GM21381 (cell line): Measurements from ENCODE around the gene RIN3.

ENCODE experiments used
- ATAC-seq: cut with Tn5 transposase; IDR thresholded peaks from one replicate; pipeline ENCODE4 v1.9.1; 2021; ENCODE audit warnings: mild to moderate bottlenecking, moderate library complexity; ENCODE audit not compliant: unreplicated experiment

Gene RIN3

GRCh38 chr14:92572050-92572449 is 58.5 kb downstream of the RIN3 start:
- ATAC-seq, result no peak

DNA sequence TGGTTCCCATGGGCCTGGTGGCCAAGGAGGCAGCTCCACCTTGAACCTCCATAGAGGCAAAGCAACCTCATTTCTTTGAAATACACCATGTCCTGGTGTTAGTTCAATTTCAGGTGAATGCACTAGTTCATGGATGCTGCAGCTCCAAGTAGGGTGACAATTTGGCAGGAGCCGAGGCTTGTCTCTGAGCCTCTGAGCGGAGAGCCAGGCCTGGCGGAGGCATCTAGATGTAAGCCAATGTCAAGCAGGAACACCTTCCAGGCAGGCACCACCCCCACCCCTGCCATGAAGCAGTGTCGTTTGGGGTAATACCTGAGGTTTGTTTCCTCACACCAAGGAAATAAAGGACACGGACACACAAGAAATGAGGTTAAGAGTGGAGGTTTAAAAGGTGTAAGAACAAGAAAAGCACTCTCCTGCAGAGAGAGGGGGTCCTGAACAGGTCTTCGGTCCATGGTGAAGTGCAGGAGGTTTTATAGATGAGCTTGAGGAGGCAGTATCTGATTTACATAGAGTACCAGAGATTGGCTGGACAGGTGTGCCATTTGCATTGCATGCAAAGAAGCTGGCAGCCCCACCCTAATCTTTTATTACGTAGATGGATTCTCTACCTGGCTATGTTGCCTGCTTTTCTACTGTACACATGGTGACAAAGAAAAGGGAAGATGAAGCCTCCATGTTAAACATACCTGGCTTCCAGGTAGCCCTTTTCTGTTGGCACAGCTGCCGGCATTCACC is 60.3 kb downstream of the RIN3 start:
- no peak for ATAC-seq

DNA sequence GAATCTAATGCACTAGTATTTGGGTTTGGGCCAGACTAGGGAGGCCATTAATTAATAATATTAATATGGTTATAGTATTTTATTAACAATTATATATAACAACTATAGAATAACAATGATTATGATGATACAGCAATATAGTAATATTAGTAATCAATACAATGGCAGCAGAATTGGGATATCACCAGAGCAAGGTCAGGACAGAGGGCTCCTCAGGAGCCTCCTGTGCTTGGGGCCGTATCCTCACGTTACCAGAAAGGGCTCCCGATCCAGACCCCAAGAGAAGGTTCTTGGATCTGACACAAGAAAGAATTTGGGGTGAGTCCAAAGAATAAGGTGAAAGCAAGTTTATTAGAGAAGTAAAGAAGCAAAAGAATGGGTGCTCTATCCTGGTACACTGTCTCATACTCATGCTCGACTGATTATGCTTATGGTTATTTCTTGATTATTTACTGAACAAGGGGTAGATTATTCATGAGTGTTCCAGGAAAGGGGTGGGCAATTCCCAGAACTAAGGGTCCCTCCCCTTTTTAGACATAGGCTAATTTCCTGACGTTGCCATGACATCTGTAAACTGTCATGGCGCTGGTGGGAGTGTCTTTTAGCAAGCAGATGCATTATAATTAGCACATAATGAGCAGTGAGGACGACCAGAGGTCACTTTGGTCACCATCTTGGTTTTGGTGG is 61.6 kb downstream of the RIN3 start:
- no peak for ATAC-seq

DNA sequence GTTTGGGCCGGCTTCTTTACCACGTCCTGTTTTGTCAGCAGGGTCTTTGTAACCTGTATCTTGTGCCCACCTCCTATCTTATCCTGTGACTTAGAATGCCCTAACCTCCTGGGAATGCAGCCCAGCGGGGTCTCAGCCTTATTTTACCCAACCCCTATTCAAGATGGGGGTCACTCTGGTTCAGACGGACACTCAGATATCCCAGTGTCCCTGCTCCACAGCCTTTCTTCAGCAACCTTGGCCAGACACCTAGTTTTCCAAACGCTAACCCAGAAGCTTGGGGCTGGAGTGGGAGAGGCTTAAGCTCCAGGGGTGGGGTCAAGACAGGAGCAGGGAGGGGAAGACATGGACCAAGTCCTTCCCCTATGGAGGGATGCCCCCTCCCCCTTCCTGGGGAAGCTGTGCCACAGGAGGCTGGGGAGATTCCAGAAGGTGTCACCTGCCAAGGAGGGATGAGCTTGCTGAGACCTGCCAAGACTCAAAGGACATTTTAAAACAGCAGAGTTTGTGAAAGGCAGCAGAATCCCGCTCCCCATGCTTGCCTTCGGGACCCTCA is 62.2 kb downstream of the RIN3 start:
- ATAC-seq, result no peak

DNA sequence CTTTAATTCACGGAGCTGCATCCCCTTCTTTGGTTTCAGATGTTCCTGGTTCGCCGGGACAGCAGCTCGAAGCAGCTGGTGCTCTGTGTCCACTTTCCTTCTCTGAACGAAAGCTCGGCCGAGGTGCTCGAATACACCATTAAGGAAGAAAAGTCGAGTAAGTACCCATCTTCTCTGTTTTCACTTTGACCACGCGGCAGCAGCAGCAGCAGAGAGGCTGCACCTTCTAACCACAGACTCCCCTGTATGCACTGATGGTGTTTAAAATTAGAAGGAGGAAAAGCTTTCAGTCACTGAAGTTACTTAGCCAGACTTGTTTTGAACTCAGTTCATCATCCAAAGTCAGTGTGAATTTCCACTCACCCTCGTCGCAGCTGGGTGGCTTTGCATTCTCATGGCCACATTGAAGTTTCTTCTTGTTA is 63.8 kb downstream of the RIN3 start:
- peak; percentile 74 for ATAC-seq

- no peak for ATAC-seq
These were observed 64.9 kb downstream of the RIN3 start for GRCh38 chr14:92578511-92578910.

DNA sequence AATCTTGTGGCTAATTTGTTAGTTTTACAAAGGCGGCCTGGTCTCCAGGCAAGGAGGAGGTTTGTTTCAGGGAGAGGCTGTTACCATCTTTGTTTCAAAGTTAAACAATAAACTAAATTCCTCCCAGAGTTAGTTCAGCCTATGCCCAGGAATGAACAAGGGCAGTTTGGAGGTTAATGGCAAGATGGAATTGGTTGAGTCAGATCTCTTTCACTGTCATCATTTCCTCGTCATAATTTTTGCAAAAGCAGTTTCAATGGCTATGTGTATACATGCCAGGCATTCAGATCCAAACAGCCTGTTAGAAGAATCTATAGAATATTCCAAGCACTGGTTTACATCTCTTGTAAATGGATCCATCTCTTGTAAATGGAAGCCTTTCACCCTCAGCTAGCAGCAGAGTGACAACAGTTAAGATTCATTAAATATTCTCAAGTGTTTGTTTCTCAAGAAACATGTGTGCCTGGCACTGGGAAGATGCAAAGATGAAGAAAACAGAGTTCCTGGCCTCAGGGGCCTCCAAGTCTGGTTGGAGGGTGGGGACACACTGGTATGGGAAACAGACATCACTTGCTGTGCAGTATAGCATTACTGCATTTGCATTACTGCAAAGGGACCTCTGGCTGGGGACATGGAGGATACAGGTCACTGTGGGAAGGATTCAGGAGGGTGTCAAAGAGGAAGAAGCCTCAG is 65.8 kb downstream of the RIN3 start:
- no peak for ATAC-seq

- ATAC-seq, result no peak
These were observed 67.6 kb downstream of the RIN3 start for GRCh38 chr14:92581206-92581605.

DNA sequence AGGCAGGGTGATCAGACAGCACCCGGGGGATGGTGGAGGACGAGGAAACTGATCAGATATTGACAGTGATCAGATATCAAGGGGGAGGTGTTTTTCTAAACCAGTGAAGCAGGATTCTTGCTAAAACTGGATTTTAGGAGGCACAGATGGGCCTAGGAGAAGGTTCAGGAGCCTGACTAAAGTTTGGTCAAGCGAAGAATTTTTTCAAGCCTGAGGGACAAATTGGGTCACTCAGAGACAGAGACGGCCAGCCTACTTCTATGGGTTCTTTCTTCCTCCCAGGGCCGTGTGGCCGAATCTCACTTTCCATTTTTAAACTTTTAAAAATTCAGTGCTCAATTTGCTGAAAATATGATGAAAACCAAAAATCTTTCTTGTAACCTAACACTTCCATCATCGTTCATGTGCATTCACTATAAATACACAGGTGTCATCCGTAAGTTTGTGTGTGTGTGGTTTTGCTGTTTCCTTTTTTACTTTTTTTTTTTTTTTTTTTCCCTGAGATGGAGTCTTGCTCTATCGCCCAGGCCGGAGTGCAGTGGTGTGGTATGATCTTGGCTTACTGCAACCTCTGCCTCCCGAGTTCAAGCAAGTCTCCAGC is 68.5 kb downstream of the RIN3 start:
- ATAC-seq, result no peak

GRCh38 chr14:92582706-92583452 is 69.3 kb downstream of the RIN3 start:
- peak; percentile 52 for ATAC-seq

DNA sequence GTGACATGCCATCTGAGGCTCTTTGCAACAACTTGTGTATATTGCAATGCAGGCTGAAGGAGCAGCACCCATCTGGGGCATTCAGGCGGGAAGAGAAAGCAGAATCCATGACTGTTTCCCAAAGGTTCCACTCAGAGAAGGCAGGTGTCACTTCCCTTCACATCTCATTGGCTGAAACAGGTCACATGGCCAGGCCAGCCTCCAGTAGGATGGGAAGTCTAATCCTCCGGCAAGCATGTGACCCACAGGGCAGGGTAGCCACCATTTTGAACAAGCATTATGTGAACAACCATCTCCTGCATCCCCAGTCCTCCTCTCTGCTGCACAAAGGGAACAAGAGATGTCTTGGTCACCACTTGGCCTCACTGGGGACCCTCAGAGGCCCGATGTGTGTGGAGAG is 70.6 kb downstream of the RIN3 start:
- no peak for ATAC-seq

DNA sequence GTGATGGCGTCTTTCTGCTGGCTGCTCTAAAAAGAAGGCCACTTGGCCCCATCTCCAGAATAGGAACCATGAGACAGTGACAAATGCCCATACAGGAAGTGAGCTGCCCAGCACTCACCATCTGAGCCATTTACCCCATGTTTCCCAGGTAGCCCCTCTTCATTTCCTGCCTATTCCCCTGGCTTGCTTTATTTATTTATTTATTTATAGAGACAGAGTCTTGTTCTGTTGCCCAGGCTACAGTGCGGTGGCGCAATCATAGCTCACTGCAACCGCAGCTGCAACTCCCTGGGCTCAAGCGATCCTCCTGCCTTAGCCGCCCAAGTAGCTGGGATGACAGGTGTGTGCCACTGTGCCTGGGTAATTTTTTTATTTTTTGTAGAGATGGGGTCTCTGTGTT is 71.2 kb downstream of the RIN3 start:
- ATAC-seq, result no peak

DNA sequence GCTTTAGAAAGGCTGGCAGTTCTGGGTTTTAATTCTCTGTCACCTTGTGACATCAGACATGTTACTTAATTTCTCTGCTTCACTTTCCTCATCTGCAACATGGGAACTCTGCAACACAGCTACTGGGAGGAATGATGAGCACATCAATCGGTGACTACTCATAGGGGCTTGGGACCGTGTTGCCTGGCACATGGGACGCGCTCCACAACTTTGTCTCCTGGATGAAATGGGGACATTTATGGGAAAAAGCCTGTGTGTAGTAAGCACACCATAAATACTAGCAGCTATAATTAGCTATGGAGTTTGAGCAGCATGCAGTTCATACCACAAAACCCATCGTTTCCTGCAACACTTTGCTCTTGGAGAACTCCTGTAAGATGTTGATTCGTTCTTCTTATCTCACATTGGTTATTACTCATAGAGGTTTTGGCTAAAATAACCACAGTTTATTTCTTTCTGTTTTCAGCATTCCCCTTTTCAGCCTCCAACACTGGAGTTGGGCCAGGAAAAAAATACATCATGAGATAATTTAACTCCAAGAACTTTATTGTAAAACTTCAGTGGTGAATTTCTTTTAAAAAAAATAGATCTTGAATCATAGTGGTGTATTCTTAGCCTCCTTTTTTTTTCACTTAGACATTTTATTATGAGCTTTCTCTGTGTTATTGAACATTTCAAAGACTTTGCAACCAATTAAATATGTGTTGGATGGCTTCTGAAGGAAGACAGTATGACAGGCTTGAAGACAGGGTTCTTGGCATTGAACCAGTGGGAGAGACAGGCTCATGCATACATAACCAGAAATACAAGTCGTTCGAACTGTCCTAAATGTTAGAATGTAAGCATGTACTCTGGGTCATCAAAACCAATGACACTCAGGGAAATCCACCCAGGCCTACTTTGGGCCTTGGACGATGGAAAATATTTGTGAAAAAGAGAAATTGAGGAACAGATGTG is 72.7 kb downstream of the RIN3 start:
- no peak for ATAC-seq

DNA sequence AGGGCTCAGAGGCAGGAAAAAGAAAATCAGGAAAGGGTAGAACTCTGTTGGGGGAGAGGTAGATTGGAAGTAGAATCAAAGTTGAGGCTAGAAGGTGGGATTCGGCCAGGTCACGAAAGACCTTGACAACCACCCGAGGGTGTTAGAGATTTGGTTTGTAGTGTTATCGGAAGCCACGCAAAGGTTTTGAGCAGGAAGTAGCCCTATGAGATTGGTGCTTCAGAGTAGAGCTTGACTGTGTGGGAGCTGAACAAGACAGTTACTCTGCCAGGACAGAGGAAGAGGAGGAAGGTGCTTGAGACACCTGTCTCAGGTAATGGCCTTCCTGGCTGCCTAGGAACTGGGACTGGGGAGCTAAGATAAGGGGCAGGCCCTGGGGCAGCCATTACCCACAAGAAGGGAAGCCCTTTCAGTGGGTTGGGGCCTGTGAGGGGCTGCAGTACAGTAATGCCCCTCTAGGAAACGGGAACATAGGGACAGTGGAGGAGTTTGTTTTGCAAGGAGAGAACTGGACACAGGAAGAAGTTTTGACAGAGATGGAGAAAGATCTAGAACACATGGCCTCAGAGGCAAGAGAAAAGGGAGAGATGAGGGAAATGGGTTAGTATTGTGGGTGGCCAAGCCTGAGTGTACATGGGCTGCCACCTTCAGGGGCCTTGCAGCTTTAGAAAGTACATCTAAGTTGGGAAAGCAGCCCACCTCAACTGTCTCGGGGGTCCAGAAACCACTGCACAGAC is 73.5 kb downstream of the RIN3 start:
- ATAC-seq, result no peak

- no peak for ATAC-seq
These were observed 74.1 kb downstream of the RIN3 start for GRCh38 chr14:92587700-92588085.

DNA sequence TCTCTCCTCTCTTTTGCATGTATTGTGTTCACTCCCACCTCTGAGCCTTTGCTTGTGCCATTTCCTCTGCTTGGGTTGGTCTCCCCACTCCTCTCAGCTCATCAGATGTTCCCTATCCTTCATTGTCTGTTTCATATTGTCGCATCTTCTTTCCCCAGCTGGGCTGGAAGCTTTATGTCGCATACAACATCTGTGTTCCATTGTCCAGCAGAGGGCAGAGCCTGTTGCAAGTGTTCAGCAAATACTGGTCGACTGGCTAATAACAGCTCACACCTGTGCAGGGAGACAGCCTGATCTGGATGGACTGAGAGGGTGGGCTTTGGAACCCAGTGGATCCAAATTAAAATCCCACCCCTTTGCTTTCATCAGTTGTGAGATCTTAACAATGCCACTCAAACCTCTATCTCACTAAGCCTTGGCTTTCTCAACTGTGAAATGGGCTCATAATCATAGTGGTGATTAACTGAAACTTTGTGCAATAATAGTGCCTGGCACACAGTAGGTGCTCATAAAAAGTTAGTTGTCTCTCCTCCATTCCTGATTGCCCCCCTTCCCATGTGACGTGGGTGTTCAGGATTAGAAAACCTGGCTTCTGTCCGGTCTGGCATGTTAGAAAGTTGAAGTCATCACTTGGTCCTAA is 75.8 kb downstream of the RIN3 start:
- ATAC-seq, result no peak

GRCh38 chr14:92590176-92590575 is 76.6 kb downstream of the RIN3 start:
- no peak for ATAC-seq

- no peak for ATAC-seq
These were observed 77.4 kb downstream of the RIN3 start for GRCh38 chr14:92590941-92591340.
